Spinal cord (tissue), 10 donors: Measurements from ENCODE around the gene NUMA1. TPM values are rescaled to one million over a fixed set of nuclear protein-coding genes. Genes with fewer than 3 reads are reported as not detected.

Experiments
- DNase-seq, 6 donors: peaks; one replicate each; pipeline versions ENCODE4 v3.0.0 to v3.0.0-alpha.2; 2013 to 2015; ENCODE audit warnings: low spot score in 6 of 6, low read depth in 4 of 6
- H3K27ac ChIP-seq: one replicate; pipeline ENCODE4 v1.5.1; 2013; ENCODE audit warnings: low read depth, low read length, control low read depth
- H3K27me3 ChIP-seq: one replicate; pipeline ENCODE4 v1.6.1; 2013; ENCODE audit warnings: low read length; ENCODE audit not compliant: control insufficient read depth, insufficient read depth
- H3K36me3 ChIP-seq: one replicate; pipeline ENCODE4 v1.6.1; 2013; ENCODE audit warnings: low read length; ENCODE audit not compliant: control insufficient read depth, insufficient read depth
- H3K4me1 ChIP-seq: one replicate; pipeline ENCODE4 v1.6.1; 2013; ENCODE audit warnings: low read length; ENCODE audit not compliant: control insufficient read depth, insufficient read depth
- H3K4me3 ChIP-seq: one replicate; pipeline ENCODE4 v1.5.1; 2013; ENCODE audit warnings: low read depth, low read length, control low read depth
- H3K9me3 ChIP-seq: one replicate; pipeline ENCODE4 v1.6.1; 2013; ENCODE audit warnings: low read length; ENCODE audit not compliant: control insufficient read depth, insufficient read depth
- WGBS: methylation state at CpG from one replicate; pipeline ENCODE4 v1.1.5; 2013; ENCODE audit warnings: missing lambda C conversion rate; ENCODE audit not compliant: insufficient coverage; 5-methylcytosine and 5-hydroxymethylcytosine counted together
- polyA plus RNA-seq, 2 donors: library from polyadenylated mRNA; unstranded; fragments of 120-200 nt; gene quantifications; one replicate each; pipeline ENCODE4 v1.2.1, GENCODE V29; 2013; ENCODE audit not compliant: insufficient read length in 2 of 2
- total RNA-seq, 2 donors: library from RNA; depleted of rRNA in 1 of 2; stranded (reverse); fragments of 120-200 nt in 1 of 2; fragments of >200 nt in 1 of 2; gene quantifications; one replicate each; pipeline versions ENCODE4 v1.2.3 to v1.2.4, GENCODE V29; 2013 to 2014
- donor health status: healthy.

The NUMA1 gene
- total and polyA plus RNA-seq, 4 donors, result 104 to 187 (median 165) TPM

DNA sequence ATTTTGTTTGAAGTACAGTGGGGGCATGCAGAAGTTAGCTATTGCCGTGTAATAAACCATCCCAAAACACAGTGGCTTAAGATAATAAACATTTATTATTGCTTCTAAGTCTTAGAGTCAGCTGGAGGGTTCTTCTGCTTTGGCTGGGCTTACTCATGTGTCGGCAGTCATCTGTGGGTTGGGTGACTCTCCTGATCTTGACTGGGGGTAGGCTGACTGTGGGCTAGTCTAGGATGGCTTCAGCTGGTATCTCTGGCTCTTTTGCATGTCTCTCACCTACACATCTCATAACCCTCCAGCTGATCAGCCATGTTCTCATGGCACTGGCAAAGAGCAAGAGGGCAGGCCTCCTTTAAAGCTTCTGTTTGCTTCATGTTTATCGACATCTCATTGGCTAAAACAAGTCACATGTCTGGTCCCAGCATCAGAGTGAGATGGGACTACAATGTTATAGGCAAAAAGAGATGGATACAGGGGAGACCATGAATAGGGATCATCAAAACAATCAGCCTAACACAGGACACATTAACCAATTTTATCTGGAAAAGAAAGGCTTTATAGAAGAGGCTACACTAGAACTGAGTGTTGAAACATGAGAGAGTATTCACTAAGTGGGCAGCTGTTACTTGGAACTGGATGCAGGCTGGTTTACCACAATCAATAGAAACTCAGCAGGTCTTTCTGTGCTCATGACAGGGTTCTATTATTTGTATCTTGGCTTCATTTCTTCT lies 5.4 kb upstream of the NUMA1 start:
- Histone ChIP-seq H3K4me3 (no peak overlapping the region), H3K9me3 (no peaks in the 10 kb centered on the region), H3K27ac (peak overlapping the region; percentile 76), H3K36me3 (peaks cover 4% of the 10 kb centered on the region), H3K27me3 (no peaks in the 10 kb centered on the region), H3K4me1 (peaks cover 9% of the 10 kb centered on the region)
- peak in 2 of 6 donors; percentile 66 to 70 for DNase-seq
- no CpG with 5 or more reads among the region's 3 CpGs for WGBS

- H3K36me3 ChIP-seq, result peaks cover 4% of the 10 kb centered on the region
- peaks cover 9% of the 10 kb centered on the region for H3K4me1 ChIP-seq
- no peak overlapping the region for H3K27ac ChIP-seq
- H3K27me3 ChIP-seq, result no peaks in the 10 kb centered on the region
- peak in 1 of 6 donors; percentile 76 for DNase-seq
- WGBS, result 54% methylated on average over 1 of the region's 1 CpG
- H3K4me3 ChIP-seq, result no peak overlapping the region
- no peaks in the 10 kb centered on the region for H3K9me3 ChIP-seq
Measured at GRCh38 chr11:72084965-72085364, 4.6 kb upstream of the NUMA1 start.

DNA sequence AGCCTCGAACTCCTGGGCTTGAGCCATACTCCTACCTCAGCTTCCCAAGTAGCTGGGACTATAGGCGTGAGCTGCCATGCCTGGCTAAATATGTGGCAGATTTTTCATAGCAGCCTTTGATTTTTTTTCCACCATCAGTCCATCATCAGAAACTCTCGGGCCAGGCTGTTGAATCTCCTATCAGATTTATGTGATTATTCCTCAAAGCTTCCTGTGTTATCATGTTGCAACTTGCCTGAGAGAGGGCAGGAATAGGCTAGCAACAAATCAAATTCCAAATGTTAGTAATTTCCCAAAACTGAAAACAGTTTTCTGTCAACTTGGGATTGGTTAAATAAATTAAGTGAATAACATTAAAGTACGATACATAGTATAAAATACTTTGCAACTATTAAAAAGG lies 3.7 kb upstream of the NUMA1 start:
- 88% methylated on average over 2 of the region's 4 CpGs for WGBS
- Histone ChIP-seq H3K9me3 (no peaks in the 10 kb centered on the region), H3K4me3 (no peak overlapping the region), H3K27ac (no peak overlapping the region), H3K27me3 (no peaks in the 10 kb centered on the region), H3K36me3 (peaks cover 4% of the 10 kb centered on the region), H3K4me1 (peaks cover 16% of the 10 kb centered on the region)
- DNase-seq, result no peak

- no CpG with 5 or more reads among the region's 2 CpGs for WGBS
Measured at GRCh38 chr11:72083414-72083813, 3.1 kb upstream of the NUMA1 start.

GRCh38 chr11:72081821-72082453 lies 1.6 kb upstream of the NUMA1 start:
- Histone ChIP-seq H3K36me3 (no peaks in the 10 kb centered on the region), H3K27me3 (no peaks in the 10 kb centered on the region), H3K27ac (peak overlapping the region; percentile 8), H3K4me1 (peaks cover 18% of the 10 kb centered on the region), H3K9me3 (no peaks in the 10 kb centered on the region), H3K4me3 (no peak overlapping the region)
- 92% methylated on average over 1 of the region's 3 CpGs for WGBS
- DNase-seq, result no peak

More at GRCh38 chr11:72083414-72083813, 3.1 kb upstream of the NUMA1 start:
- Histone ChIP-seq H3K9me3 (no peaks in the 10 kb centered on the region), H3K27me3 (no peaks in the 10 kb centered on the region), H3K4me1 (peaks cover 18% of the 10 kb centered on the region), H3K36me3 (peaks cover 3% of the 10 kb centered on the region), H3K4me3 (no peak overlapping the region), H3K27ac (no peak overlapping the region)
- no peak for DNase-seq

DNA sequence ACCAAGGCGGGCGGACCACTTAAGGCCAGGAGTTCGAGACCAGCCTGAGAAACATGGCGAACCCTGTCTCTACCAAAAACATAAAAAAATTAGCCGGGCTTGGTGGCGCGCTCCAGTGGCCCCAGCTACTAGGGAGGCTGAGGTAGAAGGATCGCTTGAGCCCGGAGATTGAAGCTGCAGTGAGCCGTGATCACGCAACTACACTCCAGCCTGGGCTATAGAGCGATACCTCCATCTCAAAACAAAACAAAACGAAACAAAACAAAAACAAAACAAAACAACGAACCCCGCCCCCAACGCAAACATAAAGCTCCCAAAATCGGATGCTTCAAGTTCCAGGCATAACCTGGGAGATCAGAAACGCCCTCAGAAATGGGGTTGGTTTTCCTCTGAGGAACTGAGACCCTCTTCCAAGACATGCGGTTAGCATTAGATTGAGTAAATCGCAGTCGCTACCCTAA lies 872 bp upstream of the NUMA1 start:
- Histone ChIP-seq H3K27ac (peak overlapping the region; percentile 92), H3K4me3 (peak overlapping the region; percentile 91), H3K4me1 (peaks cover 18% of the 10 kb centered on the region), H3K36me3 (no peaks in the 10 kb centered on the region), H3K27me3 (no peaks in the 10 kb centered on the region), H3K9me3 (no peaks in the 10 kb centered on the region)
- DNase-seq, result no peak
- 79% methylated on average over 8 of the region's 21 CpGs for WGBS

- peak overlapping the region; percentile 92 for H3K27ac ChIP-seq
- H3K36me3 ChIP-seq, result no peaks in the 10 kb centered on the region
- H3K27me3 ChIP-seq, result no peaks in the 10 kb centered on the region
- H3K4me1 ChIP-seq, result peaks cover 14% of the 10 kb centered on the region
- WGBS, result 0% methylated on average over 5 of the region's 16 CpGs
- no peak for DNase-seq
- H3K4me3 ChIP-seq, result peak overlapping the region; percentile 91
- no peaks in the 10 kb centered on the region for H3K9me3 ChIP-seq
Measured at GRCh38 chr11:72079819-72080325, 470 bp downstream of the NUMA1 start.

GRCh38 chr11:72078477-72078876 lies 1.9 kb downstream of the NUMA1 start:
- Histone ChIP-seq H3K36me3 (no peaks in the 10 kb centered on the region), H3K4me3 (no peak overlapping the region), H3K27me3 (no peaks in the 10 kb centered on the region), H3K4me1 (peaks cover 14% of the 10 kb centered on the region), H3K9me3 (no peaks in the 10 kb centered on the region), H3K27ac (no peak overlapping the region)
- WGBS, result 100% methylated on average over 1 of the region's 6 CpGs
- DNase-seq, result no peak

GRCh38 chr11:72075756-72076155 lies 4.6 kb downstream of the NUMA1 start:
- no peak overlapping the region for H3K4me3 ChIP-seq
- no peaks in the 10 kb centered on the region for H3K27me3 ChIP-seq
- peaks cover 14% of the 10 kb centered on the region for H3K4me1 ChIP-seq
- no peaks in the 10 kb centered on the region for H3K9me3 ChIP-seq
- H3K36me3 ChIP-seq, result no peaks in the 10 kb centered on the region
- H3K27ac ChIP-seq, result no peak overlapping the region
- WGBS, result 83% methylated on average over 2 of the region's 4 CpGs
- no peak for DNase-seq
